ENCODE results near the gene SPATA6. TPM values are rescaled to one million over a fixed set of nuclear protein-coding genes. Genes with fewer than 3 reads are reported as not detected.

The SPATA6 gene
- polyA plus RNA-seq, 2 of the 4 experiments (the other 2 are of a cell fraction) = 2.3 to 3.5 TPM

DNA sequence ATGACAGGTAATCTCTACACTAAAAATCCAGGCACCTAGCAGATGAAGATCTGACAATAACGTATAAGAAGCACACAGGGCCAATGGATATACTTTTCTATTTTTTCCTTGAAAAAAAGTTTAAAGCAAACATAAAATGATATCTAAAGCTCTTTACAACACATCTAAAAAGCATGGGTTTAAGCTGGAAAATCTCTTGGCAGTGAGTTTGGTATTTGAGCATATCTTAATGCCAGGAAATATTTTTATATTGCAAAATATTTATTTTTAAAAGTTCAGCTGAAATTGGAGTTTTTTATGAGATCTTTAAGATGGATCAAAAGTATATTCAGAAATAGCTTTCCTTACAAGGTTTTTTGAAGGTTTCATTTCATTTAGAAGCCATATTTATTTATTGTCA is 209.0 kb downstream of the SPATA6 start (continued):
- TF ChIP-seq CBX8 (IDR thresholded peaks at IDR 0.05) (no peak), BCL3 (IDR thresholded peaks at IDR 0.05) (no peak), POLR2AphosphoS2 (conservative IDR thresholded peaks at IDR 0.05; ENCODE audit: low read length) (no peak)

DNA sequence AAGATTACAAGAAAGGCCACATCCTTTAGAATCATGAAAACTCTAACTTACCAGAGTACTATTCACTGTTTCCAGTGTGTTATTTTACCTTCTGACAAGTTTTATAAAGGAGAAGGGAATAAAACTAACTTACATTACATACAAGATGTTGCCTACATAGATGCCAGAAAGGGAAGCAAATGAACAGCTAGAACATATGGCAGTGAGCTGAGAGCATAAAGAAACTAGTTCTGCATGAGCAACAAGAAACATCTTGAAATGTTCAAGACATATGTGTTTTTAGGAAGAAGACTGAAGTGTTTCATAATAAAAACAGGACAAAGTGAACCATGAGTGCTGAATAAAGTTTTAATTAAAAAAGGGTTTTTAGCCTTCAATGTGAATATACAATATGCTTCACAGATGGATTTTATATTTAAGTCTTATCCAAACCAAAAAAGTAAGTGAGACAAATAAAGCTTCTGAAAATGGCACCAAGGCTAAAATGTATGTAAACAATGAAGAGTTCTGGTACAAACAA is 210.1 kb downstream of the SPATA6 start:
- no peak for ATAC-seq
- FAIRE-seq = no peak
- Histone ChIP-seq H3K4me1 (no peaks in the 10 kb centered on the region), H3K4me2 (no peak overlapping the region), H3K9me3 (no peaks in the 10 kb centered on the region), H3K27ac (no peak overlapping the region), H3K4me3 (no peak overlapping the region)
- ChIA-PET POLR2A (no interaction called here), CTCF (no interaction called here)
- TF ChIP-seq HOXB5 (CRISPR knock-in tag; IDR thresholded peaks at IDR 0.05) = no peak
- no peak for TF ChIP-seq EHMT2 (IDR thresholded peaks at IDR 0.05; ENCODE audit: low read depth)
- TF ChIP-seq ZSCAN20 (CRISPR knock-in tag; IDR thresholded peaks at IDR 0.05) = no peak
- TF ChIP-seq ZNF302 (CRISPR knock-in tag; IDR thresholded peaks at IDR 0.05) = no peak
- no peak for TF ChIP-seq CBX2 (IDR thresholded peaks at IDR 0.05; ENCODE audit: borderline replicate concordance, low read depth)
- no peak for TF ChIP-seq HOXB13 (CRISPR knock-in tag; IDR thresholded peaks at IDR 0.05; ENCODE audit: low read depth)
- TF ChIP-seq EHF (CRISPR knock-in tag; IDR thresholded peaks at IDR 0.05) = no peak
- TF ChIP-seq FOSB (CRISPR knock-in tag; IDR thresholded peaks at IDR 0.05) = no peak
- TF ChIP-seq NR3C1 (IDR thresholded peaks at IDR 0.05) = no peak
- TF ChIP-seq JUN (IDR thresholded peaks at IDR 0.05) = no peak
- TF ChIP-seq HEYL (CRISPR knock-in tag; IDR thresholded peaks at IDR 0.05) = no peak
- no peak for TF ChIP-seq MAX (IDR thresholded peaks at IDR 0.05)
- no peak for TF ChIP-seq KDM5A (IDR thresholded peaks at IDR 0.05)
- no peak for DNase-seq (ENCODE audit: low read depth in 1 of 2, low spot score in 1 of 2)

DNA sequence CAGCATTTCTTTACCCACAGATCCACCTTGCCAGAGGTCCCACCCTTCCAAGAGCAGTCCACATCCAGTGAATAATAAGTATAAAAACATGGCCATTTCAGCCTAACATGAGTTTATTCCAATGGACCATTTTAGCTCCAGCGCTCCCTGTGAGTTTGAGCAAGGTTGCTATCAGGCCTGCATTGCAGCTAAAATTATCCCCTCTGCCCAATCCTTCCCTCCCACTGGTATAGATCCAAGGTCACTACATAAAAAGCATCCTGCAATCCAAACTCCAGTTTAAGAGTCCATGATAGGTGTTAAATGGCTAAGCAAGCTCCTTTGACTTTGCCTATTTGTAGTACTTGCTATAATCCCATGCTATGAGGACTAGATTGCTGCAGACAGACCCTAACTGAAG is 213.9 kb downstream of the SPATA6 start:
- TF ChIP-seq RCOR1 (IDR thresholded peaks at IDR 0.05; ENCODE audit: low read depth, low read length) (no peak), FOXS1 (CRISPR knock-in tag; IDR thresholded peaks at IDR 0.05) (no peak), NR3C1 (IDR thresholded peaks at IDR 0.05) (no peak), MYC (IDR thresholded peaks at IDR 0.05; ENCODE audit: borderline replicate concordance, low read length) (no peak), EHF (CRISPR knock-in tag; IDR thresholded peaks at IDR 0.05) (no peak), ZSCAN20 (CRISPR knock-in tag; IDR thresholded peaks at IDR 0.05) (no peak), FOSL2 (IDR thresholded peaks at IDR 0.05) (no peak), FOSL2 (CRISPR knock-in tag; IDR thresholded peaks at IDR 0.05) (no peak), ESRRA (IDR thresholded peaks at IDR 0.05; ENCODE audit: borderline replicate concordance, low read length) (no peak), ZC3H11A (IDR thresholded peaks at IDR 0.05) (no peak), RAD21 (conservative IDR thresholded peaks at IDR 0.05 in 1 of 2, IDR thresholded peaks at IDR 0.05 in 1 of 2) (no peak), KDM5A (IDR thresholded peaks at IDR 0.05) (no peak), PHF8 (IDR thresholded peaks at IDR 0.05; ENCODE audit: borderline replicate concordance, low read depth) (no peak), RARB (CRISPR knock-in tag; IDR thresholded peaks at IDR 0.05) (no peak), RFX5 (IDR thresholded peaks at IDR 0.05) (no peak), SREBF2 (IDR thresholded peaks at IDR 0.05) (no peak), NFE2L2 (conservative IDR thresholded peaks at IDR 0.05; ENCODE audit: low read length) (no peak), CBX8 (IDR thresholded peaks at IDR 0.05) (no peak), HOXB5 (CRISPR knock-in tag; IDR thresholded peaks at IDR 0.05) (no peak)
- FAIRE-seq = no peak
- ChIA-PET CTCF (no interaction called here), POLR2A (no interaction called here)
- H3K9me3 ChIP-seq = no peaks in the 10 kb centered on the region
- 27% methylated on average over 1 of the region's 1 CpG for WGBS (ENCODE audit: missing lambda C conversion rate)
- H3K27ac ChIP-seq = no peak overlapping the region
- no peak overlapping the region for H3K4me3 ChIP-seq
- H3K4me1 ChIP-seq = no peaks in the 10 kb centered on the region
- ATAC-seq = no peak
- H3K4me2 ChIP-seq = no peak overlapping the region
- no peak for DNase-seq (ENCODE audit: low read depth in 1 of 2, low spot score in 1 of 2)

Data from A549 (cell line).